HUES64 (cell line): ENCODE results near the gene RNF4.

Experiments
- H3K27ac ChIP-seq: 2 replicates; pipeline ENCODE4 v1.7.0; 2013; ENCODE audit warnings: low read depth, low read length, inconsistent platforms
- H3K27me3 ChIP-seq: 2 replicates; pipeline ENCODE4 v1.6.1; 2013; ENCODE audit warnings: mild to moderate bottlenecking, low read length; ENCODE audit not compliant: insufficient read depth
- H3K36me3 ChIP-seq: 2 replicates; pipeline ENCODE4 v1.6.1; 2013; ENCODE audit warnings: mild to moderate bottlenecking, low read length; ENCODE audit not compliant: insufficient read depth
- H3K4me1 ChIP-seq: 2 replicates; pipeline ENCODE4 v1.6.1; 2013; ENCODE audit warnings: mild to moderate bottlenecking, low read length, moderate library complexity; ENCODE audit not compliant: insufficient read depth
- H3K4me3 ChIP-seq: 2 replicates; pipeline ENCODE4 v1.5.1; 2013; ENCODE audit warnings: mild to moderate bottlenecking, low read length, moderate library complexity
- H3K9ac ChIP-seq: 2 replicates; pipeline ENCODE4 v1.6.1; 2013; ENCODE audit warnings: mild to moderate bottlenecking, low read depth, low read length
- H3K9me3 ChIP-seq: 2 replicates; pipeline ENCODE4 v1.6.1; 2013; ENCODE audit warnings: low read depth, low read length; ENCODE audit not compliant: insufficient read depth
- WGBS: fragments of 150-250, 120-280 bp; methylation state at CpG from one replicate; pipeline ENCODE4 v1.1.7; 2013; ENCODE audit warnings: missing lambda C conversion rate; 5-methylcytosine and 5-hydroxymethylcytosine counted together

RNF4 gene

DNA sequence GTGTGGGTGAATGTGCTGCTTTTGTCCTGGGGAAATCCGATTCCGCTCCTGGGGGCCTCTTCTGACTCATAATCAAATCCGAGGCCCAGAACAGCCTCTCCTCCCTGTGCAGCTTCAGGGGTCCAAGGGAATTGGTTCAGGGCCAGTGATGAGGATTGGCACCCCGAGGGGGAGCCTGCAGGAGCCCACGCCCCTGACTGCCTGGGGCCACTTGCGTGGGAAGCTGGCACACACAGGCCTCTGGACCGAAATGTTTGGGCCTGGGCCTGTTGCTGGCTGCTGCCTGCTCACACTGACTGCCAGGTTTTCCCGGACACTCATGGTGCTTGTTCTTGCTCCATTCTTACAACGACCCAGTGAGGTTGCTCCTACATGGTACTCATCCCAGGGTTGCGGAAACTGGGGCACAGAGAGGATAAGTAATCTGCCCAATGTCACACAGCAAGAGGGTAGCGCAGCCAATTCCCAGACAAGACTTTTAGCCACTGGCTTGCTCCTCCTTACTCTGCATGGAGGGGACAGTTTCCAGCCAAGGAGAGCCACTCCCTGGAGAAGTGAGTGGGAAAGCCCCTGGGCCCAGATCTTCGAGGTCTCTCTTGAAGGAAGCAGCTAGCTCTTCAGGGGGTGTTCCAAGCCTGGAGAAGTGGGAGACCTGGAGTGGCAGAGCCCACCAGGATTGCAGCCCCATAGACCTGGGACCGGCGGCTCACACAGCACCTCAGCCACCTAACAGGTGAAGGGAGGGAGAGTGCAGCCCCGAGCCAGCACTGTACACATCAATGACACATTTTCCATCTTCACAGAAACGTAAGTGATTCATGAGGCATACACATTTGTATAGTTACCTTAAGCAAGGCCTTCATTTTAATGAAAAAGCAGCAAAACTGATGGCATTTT, 29.8 kb upstream of the RNF4 start:
- 89% methylated on average over 16 of the region's 16 CpGs for WGBS
- Histone ChIP-seq H3K9me3 (no peaks in the 10 kb centered on the region), H3K36me3 (no peaks in the 10 kb centered on the region), H3K27ac (no peak overlapping the region), H3K9ac (no peak overlapping the region), H3K4me3 (no peak overlapping the region), H3K4me1 (no peaks in the 10 kb centered on the region), H3K27me3 (no peaks in the 10 kb centered on the region)

DNA sequence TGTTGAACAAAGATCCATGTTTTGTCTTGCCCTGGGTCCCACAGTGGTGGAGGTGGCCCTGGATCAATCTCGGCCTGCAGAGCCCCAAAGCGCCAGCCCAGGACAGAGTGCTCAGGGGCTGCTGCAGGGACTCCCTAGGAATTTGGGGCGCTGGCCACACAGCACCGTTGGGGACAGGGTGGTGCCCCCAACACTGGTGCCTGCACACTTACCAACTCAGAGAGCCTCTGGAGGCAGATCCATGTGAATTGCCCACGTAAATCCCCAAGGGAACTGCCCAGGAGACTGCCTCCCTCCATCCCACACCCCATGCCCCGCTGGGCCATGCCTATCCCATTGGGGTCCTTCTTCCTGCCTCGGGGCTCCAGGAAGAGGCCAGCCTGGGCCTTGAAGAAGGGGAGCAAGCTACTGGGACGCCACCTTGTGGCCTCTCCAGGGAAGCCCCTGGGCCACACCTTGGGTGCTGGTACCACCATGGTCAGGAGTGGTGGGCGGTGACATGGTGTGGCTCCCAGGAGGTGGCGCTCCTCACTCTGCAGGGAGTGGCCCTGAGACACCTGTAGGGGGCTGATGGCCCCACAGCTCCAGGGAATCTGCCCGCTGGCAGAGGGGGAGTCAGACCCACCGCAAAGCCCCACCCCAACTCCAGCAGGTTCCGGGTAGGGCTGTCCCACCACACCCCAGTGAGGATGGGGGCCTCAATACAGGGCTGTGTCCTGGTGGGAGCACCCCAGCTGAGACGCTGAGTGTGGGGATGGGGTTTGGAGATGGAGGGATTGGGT, 27.3 kb upstream of the RNF4 start:
- WGBS: 70% methylated on average over 14 of the region's 14 CpGs

DNA sequence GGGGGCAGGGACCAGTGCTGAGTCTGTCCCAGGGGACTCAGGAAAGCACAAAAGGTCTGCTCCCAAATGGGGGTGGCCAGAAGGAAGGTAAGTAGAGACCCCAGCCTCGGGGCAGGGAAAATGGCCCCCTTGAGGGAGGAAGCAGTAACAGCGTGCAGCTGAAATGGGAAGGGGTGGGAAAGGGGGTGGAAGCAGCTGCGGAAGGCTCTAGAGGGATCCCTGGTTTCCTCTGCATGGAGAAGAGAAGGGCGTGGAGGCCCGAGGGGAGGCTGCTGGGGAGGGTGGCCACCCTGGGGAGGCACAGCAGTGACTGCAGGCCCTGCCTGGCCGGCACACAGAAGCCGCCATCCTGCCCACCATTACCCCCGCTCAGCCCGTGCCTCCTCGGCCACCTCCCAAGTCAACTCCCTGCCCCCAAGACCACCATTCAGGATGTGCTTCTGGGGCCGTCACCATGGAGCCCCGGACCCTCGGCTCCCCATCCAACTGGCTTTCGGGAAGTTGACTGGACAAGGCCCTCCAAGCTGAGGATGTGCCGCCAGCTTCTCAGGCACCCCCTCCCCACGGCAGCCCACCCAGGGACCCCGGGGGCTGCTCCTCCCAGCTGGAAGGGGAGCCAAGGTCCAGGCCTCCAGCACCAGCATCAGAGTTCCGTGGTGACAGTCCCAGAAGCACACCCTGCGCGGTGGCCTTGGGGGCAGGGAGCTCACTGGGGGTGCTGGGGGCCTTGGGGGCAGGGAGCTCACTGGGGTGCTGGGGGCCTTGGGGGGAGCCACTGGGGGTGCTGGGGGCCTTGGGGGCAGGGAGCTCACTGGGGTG, 26.5 kb upstream of the RNF4 start:
- no peaks in the 10 kb centered on the region for H3K36me3 ChIP-seq
- H3K27me3 ChIP-seq: no peaks in the 10 kb centered on the region
- H3K27ac ChIP-seq: no peak overlapping the region
- no peak overlapping the region for H3K9ac ChIP-seq
- no peaks in the 10 kb centered on the region for H3K4me1 ChIP-seq
- no peaks in the 10 kb centered on the region for H3K9me3 ChIP-seq
- no peak overlapping the region for H3K4me3 ChIP-seq
- 88% methylated on average over 20 of the region's 20 CpGs for WGBS

More for the DNA sequence above, 27.3 kb upstream of the RNF4 start:
- no peaks in the 10 kb centered on the region for H3K4me1 ChIP-seq
- no peaks in the 10 kb centered on the region for H3K9me3 ChIP-seq
- H3K36me3 ChIP-seq: no peaks in the 10 kb centered on the region
- H3K27me3 ChIP-seq: no peaks in the 10 kb centered on the region
- H3K9ac ChIP-seq: no peak overlapping the region
- H3K4me3 ChIP-seq: no peak overlapping the region
- H3K27ac ChIP-seq: no peak overlapping the region

DNA sequence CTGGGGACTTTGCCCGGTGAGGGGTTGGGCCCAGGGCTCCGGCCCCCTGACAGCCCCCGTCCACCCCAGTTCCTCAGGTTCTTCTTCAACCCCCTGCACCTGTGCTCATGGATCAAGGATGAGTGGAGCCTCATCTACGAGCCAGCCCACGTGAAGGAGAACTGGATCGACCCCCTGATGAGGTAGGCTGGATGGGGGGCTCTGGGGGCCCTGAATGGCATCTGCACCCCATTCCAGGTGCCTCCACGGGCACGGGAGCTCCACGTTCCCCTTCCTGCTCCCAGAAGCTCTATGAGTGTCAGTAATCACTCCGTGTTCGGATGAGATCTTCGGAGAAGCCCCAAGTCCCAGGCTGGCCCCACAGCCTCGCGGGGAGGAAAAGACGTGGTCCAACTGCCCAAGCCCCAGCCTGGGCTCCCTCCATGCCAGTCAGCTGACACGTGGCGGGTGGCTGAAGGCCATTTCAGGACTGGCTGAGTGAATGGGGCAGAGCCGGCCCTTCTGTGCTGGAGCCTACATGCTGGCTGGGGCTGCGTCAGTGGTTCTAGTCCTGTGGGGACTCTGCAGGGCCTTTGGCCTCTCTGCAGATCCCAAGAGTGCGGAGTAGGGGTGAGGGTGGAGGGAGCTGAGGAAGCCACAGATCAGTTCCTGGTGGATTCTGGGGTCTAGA, 25.7 kb upstream of the RNF4 start:
- Histone ChIP-seq H3K4me1 (no peaks in the 10 kb centered on the region), H3K27me3 (no peaks in the 10 kb centered on the region), H3K4me3 (no peak overlapping the region), H3K36me3 (no peaks in the 10 kb centered on the region), H3K9ac (no peak overlapping the region), H3K27ac (no peak overlapping the region), H3K9me3 (no peaks in the 10 kb centered on the region)
- WGBS: 92% methylated on average over 19 of the region's 20 CpGs

DNA sequence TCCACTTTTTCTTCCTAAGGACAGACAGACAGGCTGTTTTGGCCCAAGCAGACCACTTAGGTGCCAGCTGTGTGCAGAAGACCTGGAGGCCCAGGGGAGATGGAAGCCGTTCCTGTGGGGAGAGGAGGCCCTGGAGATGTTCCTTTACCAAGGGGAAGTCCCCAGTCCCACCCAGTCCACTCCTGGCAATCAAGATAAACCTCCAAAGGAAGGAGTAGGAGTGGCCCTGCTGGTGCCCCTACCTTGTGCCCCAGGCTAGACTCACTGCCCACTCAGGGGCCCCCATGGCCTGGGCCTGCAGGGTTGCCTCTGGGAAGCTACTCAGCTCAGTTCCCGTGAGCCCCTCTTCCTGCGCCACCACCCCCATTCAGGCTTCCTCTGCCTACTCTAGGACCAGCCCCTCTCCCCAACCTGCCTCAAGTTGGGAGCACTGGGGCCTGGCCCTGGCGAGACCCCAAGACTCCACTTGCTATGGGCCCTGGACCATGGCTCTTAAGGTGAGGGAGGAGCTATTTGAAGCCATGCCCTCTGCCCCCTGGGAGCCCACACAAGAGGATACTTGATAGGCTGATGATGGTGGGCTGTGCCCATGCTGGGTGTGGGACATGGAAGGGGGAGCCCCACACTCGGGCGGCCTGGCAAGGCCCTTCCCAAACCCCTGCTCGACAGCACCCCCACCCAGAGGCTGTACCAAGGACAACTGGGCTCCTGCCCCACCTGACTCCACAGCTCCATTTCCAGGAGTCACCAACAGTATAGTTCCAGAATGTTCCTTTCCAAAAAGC, 24.8 kb upstream of the RNF4 start:
- WGBS: 90% methylated on average over 7 of the region's 7 CpGs
- H3K4me1 ChIP-seq: no peaks in the 10 kb centered on the region
- H3K9ac ChIP-seq: no peak overlapping the region
- H3K4me3 ChIP-seq: no peak overlapping the region
- no peaks in the 10 kb centered on the region for H3K36me3 ChIP-seq
- no peaks in the 10 kb centered on the region for H3K9me3 ChIP-seq
- no peaks in the 10 kb centered on the region for H3K27me3 ChIP-seq
- no peak overlapping the region for H3K27ac ChIP-seq

DNA sequence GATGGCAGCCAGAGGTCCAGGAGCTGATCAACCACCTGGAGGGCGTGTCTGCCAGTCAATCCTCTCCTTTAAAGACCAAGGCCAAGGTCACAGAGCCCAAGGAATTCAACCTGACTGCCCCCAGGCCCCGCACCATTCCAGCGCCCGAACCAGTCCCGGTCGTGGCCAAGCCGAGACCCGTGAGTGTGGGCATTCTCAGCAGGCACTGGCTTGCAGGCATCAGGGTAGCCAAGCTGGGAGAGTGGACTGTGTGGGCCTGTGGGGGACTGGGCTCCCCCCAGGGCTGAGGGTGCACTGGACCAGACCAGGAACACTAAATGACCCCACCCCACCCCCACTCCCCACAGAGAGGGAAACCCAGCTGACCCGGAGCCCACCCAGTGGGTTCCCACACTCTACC, 23.8 kb upstream of the RNF4 start:
- no peak overlapping the region for H3K9ac ChIP-seq
- no peaks in the 10 kb centered on the region for H3K4me1 ChIP-seq
- no peak overlapping the region for H3K4me3 ChIP-seq
- no peak overlapping the region for H3K27ac ChIP-seq
- H3K9me3 ChIP-seq: no peaks in the 10 kb centered on the region
- no peaks in the 10 kb centered on the region for H3K27me3 ChIP-seq
- no peaks in the 10 kb centered on the region for H3K36me3 ChIP-seq
- WGBS: 92% methylated on average over 8 of the region's 9 CpGs

DNA sequence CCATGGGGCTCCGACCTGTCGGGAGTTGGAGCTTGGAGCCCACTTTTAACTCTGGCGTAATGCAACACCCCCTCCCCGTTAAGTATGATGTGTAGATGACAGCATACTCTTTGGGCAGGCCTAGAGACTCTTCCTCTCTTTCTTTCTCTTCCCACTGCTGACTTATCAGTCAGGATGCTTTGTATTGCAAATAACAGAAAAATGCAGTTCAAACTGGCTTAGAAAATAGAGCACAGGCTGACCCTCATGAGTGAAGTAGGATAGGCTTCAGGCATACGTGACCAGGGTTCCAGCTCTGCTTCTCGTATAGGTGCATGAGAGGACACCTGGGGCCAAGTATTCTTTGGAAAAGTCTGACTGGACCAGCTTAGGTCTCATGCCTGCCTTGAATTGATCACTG, 23.3 kb upstream of the RNF4 start:
- H3K9me3 ChIP-seq: no peaks in the 10 kb centered on the region
- no peak overlapping the region for H3K27ac ChIP-seq

DNA sequence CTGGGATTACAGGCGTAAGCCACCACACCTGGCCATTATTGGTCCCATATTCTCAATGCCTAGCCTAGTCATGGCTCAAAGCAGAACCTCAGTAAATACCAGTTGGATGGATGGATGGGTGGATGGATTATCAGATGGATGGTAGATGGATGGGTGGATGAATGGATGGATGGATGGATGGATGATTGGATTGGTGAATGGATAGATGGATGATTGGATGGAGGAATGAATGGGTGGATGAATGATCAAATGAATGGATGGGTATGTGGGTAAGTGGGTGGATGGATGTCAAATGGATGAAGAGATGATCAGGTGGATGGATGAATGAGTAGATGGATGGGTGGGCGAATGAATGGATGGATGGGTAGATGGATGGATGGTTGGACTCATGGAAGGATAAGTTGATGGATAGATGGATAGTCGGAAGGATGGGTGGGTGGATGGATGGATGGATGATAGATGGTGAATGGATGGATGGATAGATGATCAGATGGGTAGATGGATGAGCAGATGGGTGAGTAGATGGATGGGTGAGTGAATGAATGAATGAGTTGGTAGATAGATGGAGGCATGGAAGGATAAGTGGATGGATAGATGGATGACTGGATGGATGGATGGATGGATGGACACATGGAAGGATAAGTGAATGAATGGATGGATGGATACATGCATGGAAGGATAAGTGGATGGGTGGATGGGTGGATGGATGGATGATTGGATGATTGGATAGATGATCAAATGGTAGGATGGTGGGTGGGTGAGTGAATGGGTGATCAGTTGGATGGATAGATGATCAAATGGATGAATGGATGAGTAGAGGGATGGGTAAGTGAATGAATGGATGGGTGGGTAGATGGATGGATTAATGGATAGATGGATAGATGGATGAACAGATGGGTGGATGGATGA, 22.0 kb upstream of the RNF4 start:
- WGBS: 91% methylated on average over 3 of the region's 3 CpGs

More for the DNA sequence above, 23.3 kb upstream of the RNF4 start:
- 91% methylated on average over 6 of the region's 6 CpGs for WGBS
- H3K9ac ChIP-seq: no peak overlapping the region
- no peaks in the 10 kb centered on the region for H3K27me3 ChIP-seq
- H3K4me3 ChIP-seq: no peak overlapping the region
- H3K4me1 ChIP-seq: no peaks in the 10 kb centered on the region
- no peaks in the 10 kb centered on the region for H3K36me3 ChIP-seq

DNA sequence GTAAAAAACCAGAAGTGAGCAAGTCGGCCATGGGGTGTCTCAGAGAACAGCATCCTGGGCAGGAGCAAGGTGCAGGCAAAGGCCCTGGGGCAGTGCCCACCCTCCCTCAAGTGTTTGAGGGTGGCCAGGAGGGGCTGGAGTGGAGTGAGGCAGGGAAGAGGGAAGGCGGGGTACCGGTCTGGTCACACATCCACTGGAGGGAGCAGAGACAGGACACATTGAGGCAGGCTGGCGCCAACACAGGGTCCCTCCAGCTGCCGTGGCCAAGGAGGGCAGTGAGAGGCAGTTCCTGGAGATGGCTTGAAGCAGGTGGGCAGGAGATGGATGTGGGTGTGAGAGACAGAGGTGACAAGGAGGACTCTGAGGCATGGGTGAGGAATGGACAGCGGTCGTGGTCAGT, 20.3 kb upstream of the RNF4 start:
- H3K27ac ChIP-seq: no peak overlapping the region
- no peaks in the 10 kb centered on the region for H3K27me3 ChIP-seq
- H3K36me3 ChIP-seq: no peaks in the 10 kb centered on the region
- no peak overlapping the region for H3K4me3 ChIP-seq
- H3K9me3 ChIP-seq: no peaks in the 10 kb centered on the region
- H3K9ac ChIP-seq: no peak overlapping the region
- WGBS: 93% methylated on average over 7 of the region's 7 CpGs
- H3K4me1 ChIP-seq: no peaks in the 10 kb centered on the region

More for the DNA sequence above, 22.0 kb upstream of the RNF4 start:
- Histone ChIP-seq H3K27ac (no peak overlapping the region), H3K27me3 (no peaks in the 10 kb centered on the region), H3K9ac (no peak overlapping the region), H3K4me3 (no peak overlapping the region), H3K36me3 (no peaks in the 10 kb centered on the region), H3K4me1 (no peaks in the 10 kb centered on the region), H3K9me3 (no peaks in the 10 kb centered on the region)
